ENCODE results near the gene ABR. TPM values are rescaled to one million over a fixed set of nuclear protein-coding genes. Genes with fewer than 3 reads are reported as not detected.
"Not testable (repeated sequence)": the region's sequence is repeated elsewhere in the genome, so short reads cannot be mapped to it uniquely, and the experiment has no call there.

Gene ABR
- polyA plus RNA-seq, 1 experiment: 65.4 TPM

- H3K36me3 ChIP-seq (ENCODE audit: control insufficient read depth, insufficient read depth, low read length): no peaks in the 10 kb centered on the region
- CTCF ChIA-PET: interaction anchor here (1.7 kb wide), 1 partner anchor 15 kb away, joined by 4 read pairs; no protein-coding TSS in a partner anchor
- TF ChIP-seq CTCF (IDR thresholded peaks at IDR 0.05; ENCODE audit: insufficient read depth, low read depth, low read length): no peak
- DNase-seq (ENCODE audit: low read depth): no peak
- no peak overlapping the region for H3K4me3 ChIP-seq (ENCODE audit: low read depth, low read length)
- H3K27me3 ChIP-seq (ENCODE audit: control insufficient read depth, insufficient read depth, low read length): no peaks in the 10 kb centered on the region
- POLR2A ChIA-PET: no interaction called here
These were observed 22.5 kb upstream of the ABR start for GRCh38 chr17:1202291-1202690.

GRCh38 chr17:1201132-1201702, 21.4 kb upstream of the ABR start:
- CTCF ChIA-PET: interaction anchor here (1.0 to 1.7 kb wide), 2 partner anchors 14 kb away, joined by 4 read pairs; no protein-coding TSS in a partner anchor
- Histone ChIP-seq H3K4me3 (ENCODE audit: low read depth, low read length) (no peak overlapping the region), H3K36me3 (ENCODE audit: control insufficient read depth, insufficient read depth, low read length) (no peaks in the 10 kb centered on the region), H3K27me3 (ENCODE audit: control insufficient read depth, insufficient read depth, low read length) (no peaks in the 10 kb centered on the region)
- DNase-seq (ENCODE audit: low read depth): no peak
- TF ChIP-seq CTCF (IDR thresholded peaks at IDR 0.05; ENCODE audit: insufficient read depth, low read depth, low read length): no peak
- POLR2A ChIA-PET: no interaction called here

- ChIA-PET CTCF (interaction anchor here (1.0 to 3.2 kb wide), 3 partner anchors 12 to 77 kb away, joined by 3 to 19 read pairs (median 6); no protein-coding TSS in a partner anchor), POLR2A (interaction anchor here (0.7 kb wide), 1 partner anchor 1202 kb away, joined by 3 read pairs; no protein-coding TSS in a partner anchor)
These were observed 19.5 kb upstream of the ABR start for GRCh38 chr17:1199271-1199743.

GRCh38 chr17:1197781-1198490, 18.2 kb upstream of the ABR start:
- TF ChIP-seq CTCF (IDR thresholded peaks at IDR 0.05; ENCODE audit: insufficient read depth, low read depth, low read length): no peak
- Histone ChIP-seq H3K27me3 (ENCODE audit: control insufficient read depth, insufficient read depth, low read length) (no peaks in the 10 kb centered on the region; the same call in 1 of the 2 replicates), H3K4me3 (ENCODE audit: low read depth, low read length) (no peak overlapping the region), H3K36me3 (ENCODE audit: control insufficient read depth, insufficient read depth, low read length) (no peaks in the 10 kb centered on the region)
- CTCF ChIA-PET: interaction anchor here (0.6 to 3.2 kb wide), 5 partner anchors 10 to 377 kb away, joined by 3 to 19 read pairs (median 3); no protein-coding TSS in a partner anchor
- no peak for DNase-seq (ENCODE audit: low read depth)
- POLR2A ChIA-PET: no interaction called here

More at GRCh38 chr17:1199271-1199743, 19.5 kb upstream of the ABR start:
- H3K27me3 ChIP-seq (ENCODE audit: control insufficient read depth, insufficient read depth, low read length); H3K36me3 ChIP-seq (ENCODE audit: control insufficient read depth, insufficient read depth, low read length); DNase-seq (ENCODE audit: low read depth); H3K4me3 ChIP-seq (ENCODE audit: low read depth, low read length): not testable (repeated sequence)

- CTCF ChIA-PET: interaction anchor here (0.6 to 3.2 kb wide), 2 partner anchors 10 to 377 kb away, joined by 3 to 19 read pairs; no protein-coding TSS in a partner anchor
These were observed 17.6 kb upstream of the ABR start for GRCh38 chr17:1197379-1197778.

More at GRCh38 chr17:1197379-1197778, 17.6 kb upstream of the ABR start:
- Histone ChIP-seq H3K36me3 (ENCODE audit: control insufficient read depth, insufficient read depth, low read length) (no peaks in the 10 kb centered on the region), H3K4me3 (ENCODE audit: low read depth, low read length) (no peak overlapping the region), H3K27me3 (ENCODE audit: control insufficient read depth, insufficient read depth, low read length) (no peaks in the 10 kb centered on the region; the same call in 1 of the 2 replicates)
- no peak for DNase-seq (ENCODE audit: low read depth)
- POLR2A ChIA-PET: no interaction called here
- no peak for TF ChIP-seq CTCF (IDR thresholded peaks at IDR 0.05; ENCODE audit: insufficient read depth, low read depth, low read length)

Measured in BJ (cell line).